GM12801 (cell line): ENCODE measurements around the gene LCAT.

Experiments
- CTCF ChIP-seq: IDR thresholded peaks from one replicate; pipeline ENCODE4 v1.5.1; 2011; ENCODE audit warnings: control low read depth; ENCODE audit not compliant: insufficient read length; ENCODE audit errors: extremely low read depth

Gene LCAT

DNA sequence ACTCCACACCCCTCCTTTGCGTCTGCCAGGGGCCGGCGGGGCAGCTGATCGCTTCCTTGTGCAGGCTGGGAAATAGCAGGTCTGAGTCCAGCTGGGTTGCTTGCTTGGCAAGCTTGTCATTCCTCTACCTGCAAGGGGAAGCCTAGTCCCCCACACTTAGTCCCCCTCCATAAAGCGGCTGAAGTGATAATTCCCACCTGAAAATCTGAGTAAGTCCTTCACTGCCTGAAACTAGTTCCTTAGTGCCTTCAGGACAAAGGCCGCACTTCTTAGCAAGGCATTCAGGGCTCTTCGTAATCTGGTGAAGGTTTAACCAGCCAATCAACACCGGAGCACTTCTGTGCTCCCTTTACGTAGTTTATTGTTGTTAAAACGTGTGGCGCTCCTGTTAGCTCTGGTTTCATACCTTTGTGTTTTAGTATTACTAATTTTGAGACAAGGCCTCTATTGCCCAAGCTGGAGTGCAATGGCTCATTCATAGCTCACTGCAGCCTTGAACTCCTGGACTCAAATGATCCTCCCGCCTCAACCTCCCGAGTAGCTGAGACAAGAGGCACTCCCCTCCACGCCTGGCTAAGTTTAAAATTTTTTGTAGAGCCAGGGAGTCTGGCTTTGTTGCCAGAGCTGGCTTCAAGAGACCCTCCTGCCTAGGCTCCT lies 50.0 kb downstream of the LCAT start:
- TF ChIP-seq CTCF: no peak

GRCh38 chr16:67892899-67893742 lies 50.8 kb downstream of the LCAT start, which contains the start of gene PSKH1:
Gene PSKH1, plus strand, starts transcription at chr16:67893254. Its CDS starts 15,496 bp downstream, at chr16:67908750.
- TF ChIP-seq CTCF: no peak

DNA sequence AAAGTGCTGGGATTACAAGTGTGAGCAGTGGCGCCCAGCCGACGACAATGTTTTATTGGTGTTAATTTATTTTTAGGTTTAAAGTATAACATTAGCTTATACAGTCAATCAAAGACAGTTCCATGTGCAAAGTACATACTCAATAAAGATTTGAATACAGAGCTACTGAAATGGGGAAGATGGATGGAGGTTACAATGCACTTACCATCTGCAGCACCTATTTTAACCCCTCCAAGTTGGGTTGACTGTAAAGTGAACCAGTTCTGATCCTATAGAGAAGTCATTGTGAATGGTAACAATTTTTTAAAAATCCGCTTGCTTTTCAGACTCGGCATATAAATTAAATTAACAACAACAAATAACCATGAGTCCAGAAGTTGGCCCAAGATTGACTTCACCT lies 51.5 kb downstream of the LCAT start:
- no peak for TF ChIP-seq CTCF
